GM12878 (cell line): ENCODE results near the gene SPRTN.

Experiments used
- EP300 ChIP-seq, 2 experiments: fragments of 150-350 bp in 1 of 2; IDR thresholded peaks; 2 replicates each; pipeline ENCODE4 v1.6.1; 2011 to 2012; ENCODE audit warnings: low read depth in 2 of 2, low read length in 2 of 2, borderline replicate concordance in 1 of 2, improper control_type of control experiment in 1 of 2, inconsistent platforms in 1 of 2; ENCODE audit not compliant: control insufficient read depth in 1 of 2
- KAT2A ChIP-seq: conservative IDR thresholded peaks from 2 replicates; pipeline ENCODE4 v1.6.1; 2011; ENCODE audit warnings: low read depth, low read length; ENCODE audit not compliant: control insufficient read depth
- POLR2A ChIP-seq: IDR thresholded peaks from 2 replicates; pipeline ENCODE4 v1.6.1; 2011; ENCODE audit warnings: low read depth, mild to moderate bottlenecking, low read length
- POLR2AphosphoS5 ChIP-seq: IDR thresholded peaks from 2 replicates; pipeline ENCODE4 v1.6.1; 2011; ENCODE audit warnings: mild to moderate bottlenecking, low read length, inconsistent platforms
- RFX5 ChIP-seq: IDR thresholded peaks from 2 replicates; pipeline ENCODE4 v1.6.1; 2011; ENCODE audit warnings: low read depth, low read length, improper control_type of control experiment
- ZNF217 ChIP-seq: fragments of 450-650 bp; IDR thresholded peaks from 2 replicates; pipeline ENCODE4 v1.6.1; 2017; ENCODE audit warnings: antibody characterized with exemption, mild to moderate bottlenecking
- TF ChIP-seq, protein P1 (sequence below): IDR thresholded peaks from 2 replicates; pipeline ENCODE4 v1.6.1; 2012; ENCODE audit warnings: improper control_type of control experiment, low read depth, low read length; ENCODE audit not compliant: insufficient replicate concordance
- TF ChIP-seq, protein P2 (sequence below), 3 experiments: IDR thresholded peaks in 2 of 3; conservative IDR thresholded peaks in 1 of 3; 2 replicates each; pipeline ENCODE4 v1.5.1; 2011; ENCODE audit warnings: low read depth in 3 of 3, low read length in 3 of 3, mild to moderate bottlenecking in 3 of 3, control low read depth in 2 of 3, moderate library complexity in 2 of 3, inconsistent platforms in 1 of 3, mixed read lengths in 1 of 3; ENCODE audit not compliant: control insufficient read depth in 2 of 3, insufficient read depth in 1 of 3; ENCODE audit errors: extremely low read depth in 1 of 3
- TF ChIP-seq, protein P3 (sequence below): IDR thresholded peaks from 2 replicates; pipeline ENCODE4 v1.6.1; 2012; ENCODE audit warnings: low read depth, low read length, improper control_type of control experiment
- TF ChIP-seq, protein P4 (sequence below): IDR thresholded peaks from 2 replicates; pipeline ENCODE4 v1.6.1; 2011; ENCODE audit warnings: mild to moderate bottlenecking, low read depth, low read length, moderate library complexity; ENCODE audit not compliant: insufficient replicate concordance
- TF ChIP-seq, protein P5 (sequence below): IDR thresholded peaks from 2 replicates; pipeline ENCODE4 v1.6.1; 2012; ENCODE audit warnings: mild to moderate bottlenecking, low read depth, low read length

DNA sequence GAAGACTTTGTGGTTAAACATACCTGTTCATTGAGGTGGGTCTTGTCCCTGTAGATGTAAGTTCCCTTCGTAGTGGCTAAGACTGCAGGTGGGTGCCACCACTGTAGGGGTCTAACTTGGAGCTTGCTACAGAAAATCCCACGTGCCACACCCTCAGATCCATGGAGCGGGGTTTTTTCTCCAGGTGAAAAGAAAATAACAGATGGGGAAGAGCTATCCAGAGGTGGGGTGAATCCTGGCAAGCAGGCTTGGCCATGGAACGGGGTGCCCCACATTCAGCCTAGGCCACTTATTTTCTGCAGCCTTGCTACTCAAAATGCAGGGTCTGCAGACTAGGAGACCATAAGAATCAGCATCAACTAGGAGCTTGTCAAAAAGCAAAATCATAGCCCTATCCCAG is 24.4 kb upstream of the SPRTN start:
- TF ChIP-seq KAT2A, result no peak
- TF ChIP-seq, protein P1, sequence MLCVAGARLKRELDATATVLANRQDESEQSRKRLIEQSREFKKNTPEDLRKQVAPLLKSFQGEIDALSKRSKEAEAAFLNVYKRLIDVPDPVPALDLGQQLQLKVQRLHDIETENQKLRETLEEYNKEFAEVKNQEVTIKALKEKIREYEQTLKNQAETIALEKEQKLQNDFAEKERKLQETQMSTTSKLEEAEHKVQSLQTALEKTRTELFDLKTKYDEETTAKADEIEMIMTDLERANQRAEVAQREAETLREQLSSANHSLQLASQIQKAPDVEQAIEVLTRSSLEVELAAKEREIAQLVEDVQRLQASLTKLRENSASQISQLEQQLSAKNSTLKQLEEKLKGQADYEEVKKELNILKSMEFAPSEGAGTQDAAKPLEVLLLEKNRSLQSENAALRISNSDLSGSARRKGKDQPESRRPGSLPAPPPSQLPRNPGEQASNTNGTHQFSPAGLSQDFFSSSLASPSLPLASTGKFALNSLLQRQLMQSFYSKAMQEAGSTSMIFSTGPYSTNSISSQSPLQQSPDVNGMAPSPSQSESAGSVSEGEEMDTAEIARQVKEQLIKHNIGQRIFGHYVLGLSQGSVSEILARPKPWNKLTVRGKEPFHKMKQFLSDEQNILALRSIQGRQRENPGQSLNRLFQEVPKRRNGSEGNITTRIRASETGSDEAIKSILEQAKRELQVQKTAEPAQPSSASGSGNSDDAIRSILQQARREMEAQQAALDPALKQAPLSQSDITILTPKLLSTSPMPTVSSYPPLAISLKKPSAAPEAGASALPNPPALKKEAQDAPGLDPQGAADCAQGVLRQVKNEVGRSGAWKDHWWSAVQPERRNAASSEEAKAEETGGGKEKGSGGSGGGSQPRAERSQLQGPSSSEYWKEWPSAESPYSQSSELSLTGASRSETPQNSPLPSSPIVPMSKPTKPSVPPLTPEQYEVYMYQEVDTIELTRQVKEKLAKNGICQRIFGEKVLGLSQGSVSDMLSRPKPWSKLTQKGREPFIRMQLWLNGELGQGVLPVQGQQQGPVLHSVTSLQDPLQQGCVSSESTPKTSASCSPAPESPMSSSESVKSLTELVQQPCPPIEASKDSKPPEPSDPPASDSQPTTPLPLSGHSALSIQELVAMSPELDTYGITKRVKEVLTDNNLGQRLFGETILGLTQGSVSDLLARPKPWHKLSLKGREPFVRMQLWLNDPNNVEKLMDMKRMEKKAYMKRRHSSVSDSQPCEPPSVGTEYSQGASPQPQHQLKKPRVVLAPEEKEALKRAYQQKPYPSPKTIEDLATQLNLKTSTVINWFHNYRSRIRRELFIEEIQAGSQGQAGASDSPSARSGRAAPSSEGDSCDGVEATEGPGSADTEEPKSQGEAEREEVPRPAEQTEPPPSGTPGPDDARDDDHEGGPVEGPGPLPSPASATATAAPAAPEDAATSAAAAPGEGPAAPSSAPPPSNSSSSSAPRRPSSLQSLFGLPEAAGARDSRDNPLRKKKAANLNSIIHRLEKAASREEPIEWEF, result no peak
- TF ChIP-seq, protein P2, sequence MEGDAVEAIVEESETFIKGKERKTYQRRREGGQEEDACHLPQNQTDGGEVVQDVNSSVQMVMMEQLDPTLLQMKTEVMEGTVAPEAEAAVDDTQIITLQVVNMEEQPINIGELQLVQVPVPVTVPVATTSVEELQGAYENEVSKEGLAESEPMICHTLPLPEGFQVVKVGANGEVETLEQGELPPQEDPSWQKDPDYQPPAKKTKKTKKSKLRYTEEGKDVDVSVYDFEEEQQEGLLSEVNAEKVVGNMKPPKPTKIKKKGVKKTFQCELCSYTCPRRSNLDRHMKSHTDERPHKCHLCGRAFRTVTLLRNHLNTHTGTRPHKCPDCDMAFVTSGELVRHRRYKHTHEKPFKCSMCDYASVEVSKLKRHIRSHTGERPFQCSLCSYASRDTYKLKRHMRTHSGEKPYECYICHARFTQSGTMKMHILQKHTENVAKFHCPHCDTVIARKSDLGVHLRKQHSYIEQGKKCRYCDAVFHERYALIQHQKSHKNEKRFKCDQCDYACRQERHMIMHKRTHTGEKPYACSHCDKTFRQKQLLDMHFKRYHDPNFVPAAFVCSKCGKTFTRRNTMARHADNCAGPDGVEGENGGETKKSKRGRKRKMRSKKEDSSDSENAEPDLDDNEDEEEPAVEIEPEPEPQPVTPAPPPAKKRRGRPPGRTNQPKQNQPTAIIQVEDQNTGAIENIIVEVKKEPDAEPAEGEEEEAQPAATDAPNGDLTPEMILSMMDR (IDR thresholded peaks at IDR 0.05 in 2 of 3, conservative IDR thresholded peaks at IDR 0.05 in 1 of 3; ENCODE audit: control insufficient read depth in 2 of 3, extremely low read depth in 1 of 3, insufficient read depth in 1 of 3, low read depth in 3 of 3, low read length in 3 of 3), result no peak
- TF ChIP-seq ZNF217, result no peak
- no peak for TF ChIP-seq POLR2AphosphoS5
- TF ChIP-seq POLR2A, result no peak
- no peak for TF ChIP-seq RFX5
- TF ChIP-seq, protein P3, sequence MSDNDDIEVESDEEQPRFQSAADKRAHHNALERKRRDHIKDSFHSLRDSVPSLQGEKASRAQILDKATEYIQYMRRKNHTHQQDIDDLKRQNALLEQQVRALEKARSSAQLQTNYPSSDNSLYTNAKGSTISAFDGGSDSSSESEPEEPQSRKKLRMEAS, result no peak
- no peak for TF ChIP-seq EP300 (IDR thresholded peaks at IDR 0.05; ENCODE audit: borderline replicate concordance in 1 of 2, control insufficient read depth in 1 of 2, low read depth in 2 of 2, low read length in 2 of 2)
- TF ChIP-seq, protein P4, sequence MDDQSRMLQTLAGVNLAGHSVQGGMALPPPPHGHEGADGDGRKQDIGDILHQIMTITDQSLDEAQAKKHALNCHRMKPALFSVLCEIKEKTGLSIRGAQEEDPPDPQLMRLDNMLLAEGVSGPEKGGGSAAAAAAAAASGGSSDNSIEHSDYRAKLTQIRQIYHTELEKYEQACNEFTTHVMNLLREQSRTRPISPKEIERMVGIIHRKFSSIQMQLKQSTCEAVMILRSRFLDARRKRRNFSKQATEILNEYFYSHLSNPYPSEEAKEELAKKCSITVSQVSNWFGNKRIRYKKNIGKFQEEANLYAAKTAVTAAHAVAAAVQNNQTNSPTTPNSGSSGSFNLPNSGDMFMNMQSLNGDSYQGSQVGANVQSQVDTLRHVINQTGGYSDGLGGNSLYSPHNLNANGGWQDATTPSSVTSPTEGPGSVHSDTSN, result no peak
- TF ChIP-seq, protein P5, sequence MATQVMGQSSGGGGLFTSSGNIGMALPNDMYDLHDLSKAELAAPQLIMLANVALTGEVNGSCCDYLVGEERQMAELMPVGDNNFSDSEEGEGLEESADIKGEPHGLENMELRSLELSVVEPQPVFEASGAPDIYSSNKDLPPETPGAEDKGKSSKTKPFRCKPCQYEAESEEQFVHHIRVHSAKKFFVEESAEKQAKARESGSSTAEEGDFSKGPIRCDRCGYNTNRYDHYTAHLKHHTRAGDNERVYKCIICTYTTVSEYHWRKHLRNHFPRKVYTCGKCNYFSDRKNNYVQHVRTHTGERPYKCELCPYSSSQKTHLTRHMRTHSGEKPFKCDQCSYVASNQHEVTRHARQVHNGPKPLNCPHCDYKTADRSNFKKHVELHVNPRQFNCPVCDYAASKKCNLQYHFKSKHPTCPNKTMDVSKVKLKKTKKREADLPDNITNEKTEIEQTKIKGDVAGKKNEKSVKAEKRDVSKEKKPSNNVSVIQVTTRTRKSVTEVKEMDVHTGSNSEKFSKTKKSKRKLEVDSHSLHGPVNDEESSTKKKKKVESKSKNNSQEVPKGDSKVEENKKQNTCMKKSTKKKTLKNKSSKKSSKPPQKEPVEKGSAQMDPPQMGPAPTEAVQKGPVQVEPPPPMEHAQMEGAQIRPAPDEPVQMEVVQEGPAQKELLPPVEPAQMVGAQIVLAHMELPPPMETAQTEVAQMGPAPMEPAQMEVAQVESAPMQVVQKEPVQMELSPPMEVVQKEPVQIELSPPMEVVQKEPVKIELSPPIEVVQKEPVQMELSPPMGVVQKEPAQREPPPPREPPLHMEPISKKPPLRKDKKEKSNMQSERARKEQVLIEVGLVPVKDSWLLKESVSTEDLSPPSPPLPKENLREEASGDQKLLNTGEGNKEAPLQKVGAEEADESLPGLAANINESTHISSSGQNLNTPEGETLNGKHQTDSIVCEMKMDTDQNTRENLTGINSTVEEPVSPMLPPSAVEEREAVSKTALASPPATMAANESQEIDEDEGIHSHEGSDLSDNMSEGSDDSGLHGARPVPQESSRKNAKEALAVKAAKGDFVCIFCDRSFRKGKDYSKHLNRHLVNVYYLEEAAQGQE, result no peak
